NB4 (cell line): ENCODE results near the gene C2orf78.

ENCODE experiments used
- DNase-seq: peaks from one replicate; pipeline ENCODE4 v3.0.0; 2010; ENCODE audit warnings: low read depth
- H3K4me3 ChIP-seq: one replicate; pipeline ENCODE4 v1.5.1; 2011; ENCODE audit warnings: mild to moderate bottlenecking, low read depth, low read length, moderate library complexity
- MYC ChIP-seq: IDR thresholded peaks from 2 replicates; pipeline ENCODE4 v1.6.1; 2011; ENCODE audit warnings: low read depth, low read length
- POLR2A ChIP-seq: IDR thresholded peaks from 2 replicates; pipeline ENCODE4 v1.6.1; 2011; ENCODE audit warnings: mild to moderate bottlenecking; ENCODE audit not compliant: insufficient read length; ENCODE audit errors: extremely low read depth
- TF ChIP-seq, protein P1 (sequence below): IDR thresholded peaks from one replicate; pipeline ENCODE4 v1.5.1; 2012; ENCODE audit warnings: low read depth, low read length
- TF ChIP-seq, protein P2 (sequence below): IDR thresholded peaks from 2 replicates; pipeline ENCODE4 v1.6.1; 2011; ENCODE audit warnings: low read depth, low read length

C2orf78 gene

DNA sequence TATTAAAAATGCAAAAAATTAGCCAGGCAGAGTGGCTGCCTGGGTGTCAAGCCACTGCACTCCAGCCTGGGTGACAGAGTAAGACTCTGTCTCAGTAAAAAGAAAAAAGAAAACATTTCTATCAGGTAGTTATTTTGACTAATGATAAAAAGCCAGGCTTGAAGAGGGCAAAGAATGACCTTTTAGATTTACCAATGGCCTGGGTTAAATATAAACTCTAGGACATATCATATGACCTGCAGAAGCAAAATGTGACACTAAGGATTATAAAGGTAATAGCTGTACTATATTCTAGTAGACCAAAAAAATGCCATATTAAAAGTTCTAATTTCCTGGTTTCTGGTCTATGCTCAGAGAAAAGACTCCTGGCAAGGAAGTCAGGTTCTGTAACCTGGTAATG, 28.7 kb downstream of the C2orf78 start:
- TF ChIP-seq MYC = no peak
- no peak for TF ChIP-seq POLR2A
- TF ChIP-seq, protein P1, sequence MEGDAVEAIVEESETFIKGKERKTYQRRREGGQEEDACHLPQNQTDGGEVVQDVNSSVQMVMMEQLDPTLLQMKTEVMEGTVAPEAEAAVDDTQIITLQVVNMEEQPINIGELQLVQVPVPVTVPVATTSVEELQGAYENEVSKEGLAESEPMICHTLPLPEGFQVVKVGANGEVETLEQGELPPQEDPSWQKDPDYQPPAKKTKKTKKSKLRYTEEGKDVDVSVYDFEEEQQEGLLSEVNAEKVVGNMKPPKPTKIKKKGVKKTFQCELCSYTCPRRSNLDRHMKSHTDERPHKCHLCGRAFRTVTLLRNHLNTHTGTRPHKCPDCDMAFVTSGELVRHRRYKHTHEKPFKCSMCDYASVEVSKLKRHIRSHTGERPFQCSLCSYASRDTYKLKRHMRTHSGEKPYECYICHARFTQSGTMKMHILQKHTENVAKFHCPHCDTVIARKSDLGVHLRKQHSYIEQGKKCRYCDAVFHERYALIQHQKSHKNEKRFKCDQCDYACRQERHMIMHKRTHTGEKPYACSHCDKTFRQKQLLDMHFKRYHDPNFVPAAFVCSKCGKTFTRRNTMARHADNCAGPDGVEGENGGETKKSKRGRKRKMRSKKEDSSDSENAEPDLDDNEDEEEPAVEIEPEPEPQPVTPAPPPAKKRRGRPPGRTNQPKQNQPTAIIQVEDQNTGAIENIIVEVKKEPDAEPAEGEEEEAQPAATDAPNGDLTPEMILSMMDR = no peak
- TF ChIP-seq, protein P2, sequence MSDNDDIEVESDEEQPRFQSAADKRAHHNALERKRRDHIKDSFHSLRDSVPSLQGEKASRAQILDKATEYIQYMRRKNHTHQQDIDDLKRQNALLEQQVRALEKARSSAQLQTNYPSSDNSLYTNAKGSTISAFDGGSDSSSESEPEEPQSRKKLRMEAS = no peak
- no peak overlapping the region for H3K4me3 ChIP-seq
- DNase-seq = no peak

DNA sequence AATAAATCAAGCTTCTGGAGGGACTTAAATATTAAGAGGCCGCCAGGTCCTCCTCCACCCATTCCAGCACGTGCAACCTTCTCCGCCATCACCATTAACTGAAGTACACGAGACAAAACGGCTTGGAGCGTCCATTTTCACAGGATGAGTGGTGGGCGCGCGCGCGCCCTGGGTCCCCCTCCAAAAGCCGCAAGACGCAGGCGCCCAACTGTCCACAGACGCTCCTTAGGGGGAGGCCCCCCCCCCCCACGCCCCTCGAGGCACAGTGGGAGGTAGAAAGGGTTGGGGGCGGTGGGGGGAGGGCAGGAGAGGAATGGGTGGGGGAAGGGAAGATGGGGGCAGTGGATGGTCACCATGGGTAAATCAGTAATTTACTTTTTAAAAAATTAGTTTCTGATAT, 34.3 kb downstream of the C2orf78 start:
- no peak for DNase-seq
- H3K4me3 ChIP-seq = no peak overlapping the region
- TF ChIP-seq POLR2A (no peak), MYC (no peak)
- TF ChIP-seq, protein P2 = no peak
- TF ChIP-seq, protein P1 = no peak

DNA sequence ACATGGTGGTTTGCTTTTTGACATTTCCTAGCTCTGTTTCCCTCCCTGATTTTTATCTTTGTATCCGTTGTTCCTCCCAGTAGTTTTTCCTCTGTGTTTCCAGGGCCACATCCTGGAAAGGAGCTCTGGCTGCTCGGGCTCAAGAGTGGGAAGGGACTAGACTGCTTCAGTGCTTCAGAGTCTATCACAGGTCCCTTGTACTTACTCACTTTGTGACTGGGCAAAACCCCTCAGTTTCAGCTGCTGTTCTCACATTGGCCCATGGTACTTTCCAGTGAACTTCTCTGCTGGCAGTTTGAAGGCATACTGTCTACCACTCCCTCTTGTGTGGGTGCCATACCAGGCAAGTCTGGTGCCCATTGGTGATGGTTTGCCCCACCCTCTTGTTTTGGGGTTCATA, 37.2 kb downstream of the C2orf78 start:
- TF ChIP-seq POLR2A (no peak), MYC (no peak)
- TF ChIP-seq, protein P1 = no peak
- TF ChIP-seq, protein P2 = no peak
- no peak overlapping the region for H3K4me3 ChIP-seq
- no peak for DNase-seq

DNA sequence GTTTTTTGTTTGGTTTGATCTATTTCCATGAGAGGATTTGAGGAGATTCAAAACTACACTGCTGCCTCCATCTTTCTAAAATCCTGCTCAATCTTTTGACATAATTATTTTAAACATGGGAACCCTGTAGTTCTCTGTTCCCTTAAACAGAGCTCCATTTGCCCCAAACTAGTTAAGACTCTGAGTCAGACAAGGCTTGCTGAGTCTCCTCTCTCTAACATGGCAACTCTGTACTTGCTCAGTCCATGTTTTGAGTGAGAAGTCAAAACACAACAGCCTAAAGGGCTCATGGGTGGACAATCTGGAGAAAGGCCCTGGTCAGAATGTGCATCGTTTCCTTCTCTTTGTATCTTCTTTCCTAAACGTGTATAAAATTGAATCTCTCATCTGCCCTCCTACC, 37.7 kb downstream of the C2orf78 start:
- TF ChIP-seq MYC (no peak), POLR2A (no peak)
- TF ChIP-seq, protein P1 = no peak
- TF ChIP-seq, protein P2 = no peak
- no peak for DNase-seq
- no peak overlapping the region for H3K4me3 ChIP-seq

DNA sequence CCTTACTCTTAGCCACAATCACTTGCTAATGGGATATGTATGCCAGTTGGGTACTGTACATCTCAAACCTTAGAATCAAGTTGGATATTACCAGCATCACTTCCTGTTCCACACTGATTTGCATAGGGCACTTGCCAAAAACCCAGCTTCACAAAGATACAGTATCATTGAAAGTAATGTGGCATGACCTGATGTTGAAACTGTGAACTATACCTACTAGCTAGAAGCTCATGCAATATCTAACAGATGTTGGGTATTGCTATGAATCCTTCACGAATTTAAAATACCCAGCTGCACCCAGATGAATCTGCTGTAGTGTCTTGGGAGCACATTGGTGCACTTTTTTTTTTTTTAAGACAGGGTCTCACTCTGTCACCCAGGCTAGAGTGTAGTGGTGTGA, 38.3 kb downstream of the C2orf78 start:
- H3K4me3 ChIP-seq = no peak overlapping the region
- no peak for TF ChIP-seq POLR2A
- TF ChIP-seq, protein P2 = no peak
- no peak for TF ChIP-seq MYC
- TF ChIP-seq, protein P1 = no peak
- DNase-seq = no peak

DNA sequence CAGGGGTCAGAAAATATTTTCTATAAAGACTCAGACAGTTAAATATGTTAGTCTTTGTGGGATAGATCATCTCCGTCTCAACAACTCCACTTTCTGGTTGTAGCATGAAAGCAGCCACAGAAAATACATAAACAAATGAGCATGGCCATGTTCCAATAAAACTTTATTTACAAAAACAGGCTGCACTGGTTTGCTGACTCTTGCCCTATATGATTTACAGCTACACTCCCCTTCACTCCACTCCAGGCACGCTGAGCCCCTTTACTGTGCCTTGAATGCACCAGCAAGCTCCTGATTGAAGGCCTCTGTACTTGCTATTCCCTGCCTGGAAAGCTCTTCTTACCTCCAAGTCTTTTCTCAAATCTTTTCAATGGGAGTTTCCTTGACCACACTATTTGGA, 39.0 kb downstream of the C2orf78 start:
- TF ChIP-seq MYC = no peak
- TF ChIP-seq, protein P2 = no peak
- TF ChIP-seq, protein P1 = no peak
- TF ChIP-seq POLR2A = no peak
- no peak for DNase-seq
- no peak overlapping the region for H3K4me3 ChIP-seq
